ENCODE measurements around the gene ALK.
"Not testable (repeated sequence)": the region's sequence is repeated elsewhere in the genome, so short reads cannot be mapped to it uniquely, and the experiment has no call there.

The ALK gene

GRCh38 chr2:29250977-29251376, 670.4 kb downstream of the ALK start:
- DNase-seq (ENCODE audit: low read depth, low spot score): no peak

DNA sequence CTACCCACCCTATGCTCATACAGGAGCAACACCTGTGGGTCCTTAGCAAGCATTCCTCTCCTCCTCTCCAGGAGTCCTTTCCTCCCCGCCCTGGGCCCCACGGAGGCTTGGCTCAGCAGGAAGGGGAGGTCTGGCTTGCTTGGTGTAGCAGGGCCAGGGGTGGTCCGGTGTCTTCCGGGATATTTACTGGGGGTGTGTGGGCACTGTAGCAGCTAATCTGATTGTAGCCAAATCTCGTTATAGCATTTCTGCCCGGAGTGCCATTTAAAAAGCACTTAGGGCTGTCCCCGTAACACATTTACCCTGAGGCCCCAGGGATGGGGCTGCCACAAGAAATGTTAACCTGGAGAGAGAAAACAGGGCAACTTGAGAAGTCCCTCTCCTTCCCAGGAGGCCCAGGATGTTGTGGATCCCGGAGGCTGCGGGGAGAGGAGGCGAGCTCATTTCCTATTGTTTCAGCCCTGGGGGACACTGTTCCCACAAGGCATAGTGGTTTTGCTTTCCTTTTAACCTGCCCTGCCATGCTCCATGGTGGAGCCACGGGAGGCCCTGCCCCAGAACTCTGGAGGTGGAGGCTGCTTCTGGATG, 671.6 kb downstream of the ALK start:
- no peak for DNase-seq (ENCODE audit: low read depth, low spot score)

- DNase-seq (ENCODE audit: low read depth, low spot score): no peak
These were observed 674.0 kb downstream of the ALK start for GRCh38 chr2:29247336-29247914.

GRCh38 chr2:29246383-29247300, 674.7 kb downstream of the ALK start:
- DNase-seq (ENCODE audit: low read depth, low spot score): no peak

DNA sequence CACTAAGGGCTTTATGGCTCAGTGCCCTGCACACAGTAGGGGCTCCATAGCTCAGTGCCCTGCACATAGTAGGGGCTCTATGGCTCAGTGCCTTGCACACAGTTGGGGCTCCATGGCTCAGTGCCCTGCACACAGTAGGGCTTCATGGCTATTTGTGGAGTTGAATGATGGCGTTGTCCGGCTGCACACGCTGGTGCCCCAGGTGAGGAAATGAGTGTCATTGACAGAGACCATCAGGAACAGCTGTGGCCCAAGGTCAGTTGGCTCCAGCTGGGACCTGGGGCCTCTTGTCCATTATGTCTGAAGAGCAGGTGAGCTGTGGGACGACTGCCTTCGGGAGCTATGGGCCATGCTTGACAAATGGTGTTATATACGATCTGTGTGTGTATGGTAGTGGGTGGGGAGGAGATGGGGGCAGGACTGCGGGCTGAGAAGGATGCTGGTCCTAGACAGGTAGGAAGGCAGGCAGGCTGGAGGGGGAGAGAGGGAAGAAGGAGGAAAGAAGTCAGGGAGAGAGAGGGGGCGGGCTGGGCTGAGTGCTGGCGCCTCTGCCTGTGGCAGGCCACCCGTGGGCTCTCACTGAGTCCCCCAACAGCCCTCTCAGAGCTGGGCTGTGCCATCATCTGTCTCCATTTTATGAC, 675.5 kb downstream of the ALK start:
- DNase-seq (ENCODE audit: low read depth, low spot score): no peak

- not testable (repeated sequence) for DNase-seq (ENCODE audit: low read depth, low spot score)
These were observed 676.2 kb downstream of the ALK start for GRCh38 chr2:29245035-29245741.

- no peak for DNase-seq (ENCODE audit: low read depth, low spot score)
These were observed 678.6 kb downstream of the ALK start for GRCh38 chr2:29242621-29243375.

DNA sequence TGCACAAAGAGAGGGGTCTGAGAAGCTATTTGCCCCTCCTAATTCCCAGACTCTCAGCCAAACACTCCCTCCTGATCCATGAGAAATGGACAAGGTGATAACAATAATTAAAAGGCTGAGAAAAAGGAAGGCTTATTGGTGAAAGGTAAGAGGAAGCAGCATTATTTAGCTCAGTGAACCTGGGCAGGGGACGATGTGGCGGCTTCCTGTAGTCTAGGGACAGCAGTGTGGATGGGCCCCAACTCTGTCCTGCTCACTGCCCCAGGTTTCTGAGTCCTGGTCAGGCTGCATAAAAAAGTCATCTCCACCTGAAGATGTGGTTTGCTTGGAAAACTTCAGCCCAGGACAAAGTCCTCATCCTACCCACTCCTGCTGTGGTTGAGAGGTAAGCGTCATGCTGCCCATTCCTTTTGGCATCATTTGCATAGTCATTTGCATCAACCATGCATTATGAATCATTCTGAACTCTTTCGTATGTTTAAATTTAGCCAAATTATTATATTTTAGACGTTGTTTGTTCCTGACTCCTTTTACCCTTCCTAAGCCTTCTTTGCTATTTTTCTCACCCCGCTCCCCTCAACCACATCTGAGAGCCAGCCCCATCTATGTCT, 679.3 kb downstream of the ALK start:
- no peak for DNase-seq (ENCODE audit: low read depth, low spot score)

DNA sequence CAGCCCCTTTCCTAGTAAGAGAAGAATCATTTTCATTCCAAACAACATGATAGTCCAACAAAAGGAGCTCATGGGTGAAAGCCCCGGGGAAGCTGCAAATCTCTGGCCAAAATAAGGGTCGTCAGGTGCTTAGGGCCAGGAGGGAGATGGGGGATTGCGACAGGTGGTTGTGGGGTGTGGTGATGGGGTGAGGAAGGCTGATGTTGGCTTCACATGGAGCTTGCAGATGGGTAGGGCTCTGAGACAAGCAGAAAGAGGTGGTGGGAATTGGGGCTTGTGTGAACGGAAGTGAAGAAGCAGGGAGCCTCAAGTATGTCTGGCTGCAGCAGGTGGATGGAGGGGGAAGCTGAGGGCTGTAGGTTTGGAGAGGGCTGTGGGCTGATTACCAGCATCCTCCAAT, 680.0 kb downstream of the ALK start:
- no peak for DNase-seq (ENCODE audit: low read depth, low spot score)

GRCh38 chr2:29240601-29241000, 680.8 kb downstream of the ALK start:
- no peak for DNase-seq (ENCODE audit: low read depth, low spot score)

DNA sequence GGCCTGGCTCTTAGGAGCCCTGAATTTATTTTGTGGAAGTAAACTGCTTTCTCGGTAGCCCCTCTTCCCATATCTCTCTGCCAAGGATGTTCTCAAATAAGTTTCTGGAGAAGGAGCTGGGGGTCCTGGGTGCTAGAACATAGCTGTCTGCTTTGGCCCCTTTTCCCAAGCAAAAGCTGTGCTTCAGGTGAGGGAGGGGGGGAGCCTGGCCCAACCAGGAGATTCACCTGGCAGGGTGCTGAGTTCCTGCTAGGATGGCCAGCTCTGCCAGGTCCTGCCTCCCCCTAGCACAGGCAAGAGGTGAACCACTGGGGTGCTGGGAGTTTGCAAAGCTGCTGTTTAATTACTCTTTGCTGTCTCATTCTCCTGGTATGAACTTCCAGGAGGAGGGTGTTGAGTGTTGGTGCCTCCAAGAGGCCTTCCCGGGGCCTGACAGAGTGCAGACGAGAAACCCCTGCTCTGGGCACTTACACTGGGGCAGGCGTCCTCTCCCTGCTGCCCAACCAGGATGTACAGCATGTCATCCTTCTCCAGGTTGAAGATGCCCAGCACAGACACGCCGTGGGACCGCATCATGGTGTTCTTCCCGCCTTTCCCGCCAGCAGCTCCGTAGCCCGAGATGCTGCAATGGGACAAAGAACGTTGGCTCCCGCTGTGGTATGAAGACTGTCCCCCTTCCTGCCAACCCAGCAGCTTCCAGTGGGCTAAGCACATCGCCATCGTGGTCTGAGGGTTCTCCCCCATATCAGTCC, 682.0 kb downstream of the ALK start:
- no peak for DNase-seq (ENCODE audit: low read depth, low spot score)

DNA sequence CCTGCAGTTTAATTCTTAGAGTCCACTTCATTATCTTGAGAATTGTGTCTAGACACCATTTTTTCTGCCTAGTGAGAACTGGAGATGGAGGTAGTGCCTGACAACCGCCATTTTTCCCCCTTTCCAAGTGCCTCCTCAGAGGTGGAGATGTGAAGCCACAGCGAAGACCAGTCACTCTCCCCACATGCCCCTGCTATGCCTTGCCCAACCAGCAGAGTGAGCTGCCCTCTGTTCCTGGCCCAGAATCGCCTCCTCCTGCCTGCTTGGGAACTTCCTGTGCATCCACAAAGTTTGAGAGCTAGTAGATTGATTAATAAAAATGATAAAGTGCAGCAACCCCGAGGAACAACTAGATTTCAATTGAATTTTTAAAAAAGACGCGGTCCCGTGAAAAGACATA, 682.9 kb downstream of the ALK start:
- DNase-seq (ENCODE audit: low read depth, low spot score): no peak

DNA sequence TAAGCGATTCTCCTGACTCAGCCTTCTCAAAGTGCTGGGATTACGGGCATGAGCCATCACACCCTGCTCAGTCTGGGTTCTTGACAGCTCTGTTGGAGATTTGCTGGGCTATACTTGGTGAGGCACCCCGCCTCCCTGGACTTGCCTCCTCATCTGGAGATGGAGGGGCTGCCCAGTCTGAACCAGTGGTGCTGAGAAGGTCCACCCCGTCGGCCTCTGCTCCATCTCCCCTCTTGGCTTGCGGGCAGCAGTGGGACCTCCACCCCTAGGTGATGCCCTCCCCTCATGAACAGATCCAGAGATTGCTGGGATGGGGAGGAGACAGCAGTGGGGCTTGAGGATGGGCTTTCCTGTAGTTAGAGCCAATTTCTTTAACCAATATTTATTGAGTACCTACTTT, 685.3 kb downstream of the ALK start:
- DNase-seq (ENCODE audit: low read depth, low spot score): no peak

- DNase-seq (ENCODE audit: low read depth, low spot score): no peak
These were observed 686.0 kb downstream of the ALK start for GRCh38 chr2:29235411-29235810.

DNA sequence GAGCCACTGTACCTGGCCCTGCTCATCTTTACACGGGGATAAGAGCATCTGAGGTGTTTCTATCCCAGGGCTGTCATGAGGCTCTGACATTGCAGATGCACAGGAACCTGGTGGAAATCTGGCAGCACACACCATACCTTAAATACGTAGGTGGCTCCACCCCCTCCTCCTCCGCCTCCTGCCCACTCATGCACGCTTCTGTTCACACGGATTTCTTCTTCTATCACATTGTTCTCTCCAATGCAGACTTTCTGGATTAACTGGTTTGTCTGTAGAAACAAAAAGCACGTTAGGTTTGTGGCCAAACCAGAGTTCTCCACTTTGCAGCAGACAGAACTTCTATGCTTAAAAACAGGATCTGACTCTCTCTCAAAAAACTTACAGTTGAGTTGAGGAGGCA, 688.0 kb downstream of the ALK start:
- no peak for DNase-seq (ENCODE audit: low read depth, low spot score)

DNA sequence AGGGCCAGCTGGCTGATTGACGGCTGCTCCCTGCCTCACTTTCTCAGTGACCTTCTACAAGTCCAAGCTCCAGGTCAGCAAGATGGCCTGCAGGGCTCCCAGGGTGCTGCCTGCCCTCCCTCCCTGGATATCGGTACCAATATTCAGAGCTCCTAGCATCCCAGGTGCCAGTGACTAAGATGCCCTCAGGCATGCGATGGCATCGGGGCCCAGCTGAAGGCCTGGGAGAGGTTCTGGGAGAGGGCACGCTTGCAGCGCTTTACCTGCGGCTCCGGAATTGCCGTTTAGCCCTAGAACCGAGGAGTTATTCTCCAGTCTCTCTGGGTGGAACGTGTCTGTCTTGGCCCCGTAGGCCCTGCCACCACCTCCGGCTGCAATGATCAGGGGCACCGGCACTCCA, 689.3 kb downstream of the ALK start:
- DNase-seq (ENCODE audit: low read depth, low spot score): no peak

GRCh38 chr2:29229640-29230039, 691.7 kb downstream of the ALK start:
- no peak for DNase-seq (ENCODE audit: low read depth, low spot score)

GRCh38 chr2:29228947-29229346, 692.4 kb downstream of the ALK start:
- DNase-seq (ENCODE audit: low read depth, low spot score): no peak

- DNase-seq (ENCODE audit: low read depth, low spot score): no peak
These were observed 693.3 kb downstream of the ALK start for GRCh38 chr2:29227935-29228675.

All from activated naive CD8-positive, alpha-beta T cell treated with anti-CD3 and anti-CD28 coated beads, Interleukin-2, amount 50 U/mL, for 16 hours (primary cell).